Measurements from ENCODE around the gene DAPK3.

DNA sequence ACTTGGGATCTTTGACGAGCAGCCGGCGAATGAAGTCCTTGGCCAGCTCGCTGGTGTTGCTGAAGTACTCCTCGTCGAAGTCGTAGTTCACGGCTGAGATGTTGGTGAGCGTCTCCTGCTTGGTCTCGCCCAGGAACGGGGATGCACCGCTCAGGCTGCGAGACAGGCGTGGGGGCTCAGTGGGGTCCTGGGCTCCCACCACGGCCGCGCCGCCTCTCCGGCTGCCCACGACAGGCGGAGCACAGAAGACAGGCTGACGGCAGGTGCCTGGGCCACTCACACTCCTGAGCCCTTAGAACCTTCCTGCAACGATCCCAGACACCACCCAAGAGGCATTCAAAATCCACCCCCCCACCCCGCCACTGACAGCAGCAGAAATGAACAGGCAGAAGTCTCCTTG is 9.9 kb downstream of the DAPK3 start:
- TF ChIP-seq, protein P1, sequence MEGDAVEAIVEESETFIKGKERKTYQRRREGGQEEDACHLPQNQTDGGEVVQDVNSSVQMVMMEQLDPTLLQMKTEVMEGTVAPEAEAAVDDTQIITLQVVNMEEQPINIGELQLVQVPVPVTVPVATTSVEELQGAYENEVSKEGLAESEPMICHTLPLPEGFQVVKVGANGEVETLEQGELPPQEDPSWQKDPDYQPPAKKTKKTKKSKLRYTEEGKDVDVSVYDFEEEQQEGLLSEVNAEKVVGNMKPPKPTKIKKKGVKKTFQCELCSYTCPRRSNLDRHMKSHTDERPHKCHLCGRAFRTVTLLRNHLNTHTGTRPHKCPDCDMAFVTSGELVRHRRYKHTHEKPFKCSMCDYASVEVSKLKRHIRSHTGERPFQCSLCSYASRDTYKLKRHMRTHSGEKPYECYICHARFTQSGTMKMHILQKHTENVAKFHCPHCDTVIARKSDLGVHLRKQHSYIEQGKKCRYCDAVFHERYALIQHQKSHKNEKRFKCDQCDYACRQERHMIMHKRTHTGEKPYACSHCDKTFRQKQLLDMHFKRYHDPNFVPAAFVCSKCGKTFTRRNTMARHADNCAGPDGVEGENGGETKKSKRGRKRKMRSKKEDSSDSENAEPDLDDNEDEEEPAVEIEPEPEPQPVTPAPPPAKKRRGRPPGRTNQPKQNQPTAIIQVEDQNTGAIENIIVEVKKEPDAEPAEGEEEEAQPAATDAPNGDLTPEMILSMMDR (IDR thresholded peaks at IDR 0.05; ENCODE audit: low read depth, low read length): no peak
- TF ChIP-seq EZH2phosphoT487 (IDR thresholded peaks at IDR 0.05; ENCODE audit: low read depth): no peak
